Activated CD4-positive, alpha-beta memory T cell treated with anti-CD3 and anti-CD28 coated beads, Interleukin-2, amount 10 ng/mL, durations not matched to agents 7 days and 5 days (primary cell): ENCODE results near the gene ZNF549. TPM values are rescaled to one million over a fixed set of nuclear protein-coding genes. Genes with fewer than 3 reads are reported as not detected.
"Not testable (repeated sequence)": the region's sequence is repeated elsewhere in the genome, so short reads cannot be mapped to it uniquely, and the experiment has no call there.

Experiments
- CTCF ChIA-PET: fragments of 350-600 bp; sonication (Branson Sonifier 250); formaldehyde crosslinking; loops from one replicate; lab custom pipeline; 2021; ENCODE audit warnings: antibody characterized with exemption, inconsistent platforms; lab: Charles Lee
- POLR2A ChIA-PET: fragments of 350-600 bp; sonication (Branson Sonifier 250); formaldehyde crosslinking; loops from one replicate; lab custom pipeline; 2021; ENCODE audit warnings: antibody characterized with exemption; lab: Charles Lee
- DNase-seq: peaks from one replicate; pipeline ENCODE4 v3.0.0-alpha.2; 2020
- H3K27ac Mint-ChIP-seq: one replicate; pipeline ENCODE4 v1.8.0; 2021; ENCODE audit warnings: mild to moderate bottlenecking, mixed read lengths
- H3K27me3 Mint-ChIP-seq: one replicate; pipeline ENCODE4 v1.8.0; 2021; ENCODE audit warnings: mixed read lengths
- H3K36me3 Mint-ChIP-seq: one replicate; pipeline ENCODE4 v1.8.0; 2021; ENCODE audit warnings: low read depth, mixed read lengths
- H3K4me1 Mint-ChIP-seq: one replicate; pipeline ENCODE4 v1.8.0; 2021; ENCODE audit warnings: mixed read lengths
- H3K4me3 Mint-ChIP-seq: one replicate; pipeline ENCODE4 v1.8.0; 2021; ENCODE audit warnings: mild to moderate bottlenecking, mixed read lengths
- H3K9me3 Mint-ChIP-seq: one replicate; pipeline ENCODE4 v1.8.0; 2021; ENCODE audit warnings: mixed read lengths
- total RNA-seq, 2 experiments: library from RNA; stranded (reverse); gene quantifications; one replicate each; pipeline ENCODE4 v1.2.3, GENCODE V29; 2021

ZNF549 gene
- 1 to 10 TPM; 5.7 to 6.0 TPM for total RNA-seq

- no peaks in the 10 kb centered on the region for H3K27me3 Mint-ChIP-seq
- POLR2A ChIA-PET = interaction anchor here (0.9 kb wide), 1 partner anchor 293 kb away, joined by 3 read pairs; no protein-coding TSS in a partner anchor
- DNase-seq = peak; percentile 91
- peaks cover 46% of the 10 kb centered on the region for H3K36me3 Mint-ChIP-seq
- H3K27ac Mint-ChIP-seq = peak within 1 kb of the TSS; percentile 73
- CTCF ChIA-PET = no interaction called here
- H3K4me3 Mint-ChIP-seq = peak within 1 kb of the TSS; percentile 81
- peaks cover 54% of the 10 kb centered on the region for H3K9me3 Mint-ChIP-seq
- H3K4me1 Mint-ChIP-seq = peaks cover 20% of the 10 kb centered on the region
Measured at GRCh38 chr19:57527136-57527881, at the start of gene ZNF549. Gene ZNF549, plus strand, starts transcription at chr19:57527356. Its CDS starts 218 bp downstream, at chr19:57527574.

GRCh38 chr19:57487477-57488298 lies 39.5 kb upstream of the ZNF549 start, which contains the start of gene ZNF419:
Gene ZNF419, plus strand, starts transcription at chr19:57487750. Its CDS starts 201 bp downstream, at chr19:57487951.
- Mint-ChIP-seq H3K36me3 (peaks cover 44% of the 10 kb centered on the region), H3K4me3 (peak within 1 kb of the TSS; percentile 60), H3K4me1 (peaks cover 15% of the 10 kb centered on the region), H3K9me3 (peaks cover 50% of the 10 kb centered on the region), H3K27ac (peak within 1 kb of the TSS; percentile 44)
- DNase-seq = peak; percentile 93
- CTCF ChIA-PET, H3K27me3 Mint-ChIP-seq: not testable (repeated sequence)
- POLR2A ChIA-PET = interaction anchor here (0.7 to 2.4 kb wide), 3 partner anchors 11 to 194 kb away, joined by 3 to 6 read pairs (median 4); partner anchors contain the start of genes ZNF548, ZNF551 and ZNF772

- POLR2A ChIA-PET = interaction anchor here (2.4 kb wide), 1 partner anchor 11 kb away, joined by 6 read pairs; the partner anchor contains the start of gene ZNF772
- DNase-seq, CTCF ChIA-PET, H3K27me3 Mint-ChIP-seq, H3K27ac Mint-ChIP-seq: not testable (repeated sequence)
- peaks cover 15% of the 10 kb centered on the region for H3K4me1 Mint-ChIP-seq
- H3K36me3 Mint-ChIP-seq = peaks cover 50% of the 10 kb centered on the region
- peaks cover 56% of the 10 kb centered on the region for H3K9me3 Mint-ChIP-seq
- H3K4me3 Mint-ChIP-seq = peak overlapping the region; percentile 60
Measured at GRCh38 chr19:57488299-57488644, 38.9 kb upstream of the ZNF549 start.

- peak overlapping the region; percentile 79 for H3K4me3 Mint-ChIP-seq
- CTCF ChIA-PET = interaction anchor here (1.0 kb wide), 1 partner anchor 14 kb away, joined by 3 read pairs; no protein-coding TSS in a partner anchor
- POLR2A ChIA-PET = interaction anchor here (0.6 to 1.0 kb wide), 7 partner anchors 16 to 503 kb away, joined by 3 to 5 read pairs (median 3); partner anchors contain the start of genes ZNF416, ZNF550, ZNF551 and ZNF586
- H3K27ac Mint-ChIP-seq = peak overlapping the region; percentile 70
- peaks cover 16% of the 10 kb centered on the region for H3K4me1 Mint-ChIP-seq
- not testable (repeated sequence) for H3K27me3 Mint-ChIP-seq, DNase-seq
- peaks cover 63% of the 10 kb centered on the region for H3K36me3 Mint-ChIP-seq
- H3K9me3 Mint-ChIP-seq = peaks cover 59% of the 10 kb centered on the region
Measured at GRCh38 chr19:57499332-57499679, 27.9 kb upstream of the ZNF549 start.

GRCh38 chr19:57499680-57500395 lies 27.3 kb upstream of the ZNF549 start, which contains the start of gene ZNF773:
Gene ZNF773, plus strand, starts transcription at chr19:57499938. Its CDS starts 143 bp downstream, at chr19:57500081.
- CTCF ChIA-PET = interaction anchor here (1.0 kb wide), 1 partner anchor 15 kb away, joined by 3 read pairs; no protein-coding TSS in a partner anchor
- peaks cover 55% of the 10 kb centered on the region for H3K9me3 Mint-ChIP-seq
- peaks cover 61% of the 10 kb centered on the region for H3K36me3 Mint-ChIP-seq

GRCh38 chr19:57500400-57500799 lies 26.8 kb upstream of the ZNF549 start:
- H3K4me1 Mint-ChIP-seq = peaks cover 16% of the 10 kb centered on the region
- not testable (repeated sequence) for H3K27me3 Mint-ChIP-seq, DNase-seq
- H3K4me3 Mint-ChIP-seq = peak overlapping the region; percentile 79
- H3K27ac Mint-ChIP-seq = peak overlapping the region; percentile 70
- ChIA-PET CTCF (interaction anchor here (1.0 kb wide), 1 partner anchor 15 kb away, joined by 3 read pairs; no protein-coding TSS in a partner anchor), POLR2A (interaction anchor here (0.9 to 1.0 kb wide), 3 partner anchors 181 to 502 kb away, joined by 3 to 5 read pairs (median 4); partner anchors contain the start of genes ZNF551, ZNF586 and ZNF606)
- peaks cover 55% of the 10 kb centered on the region for H3K9me3 Mint-ChIP-seq
- H3K36me3 Mint-ChIP-seq = peaks cover 64% of the 10 kb centered on the region

More at GRCh38 chr19:57499680-57500395, 27.3 kb upstream of the ZNF549 start, which contains the start of gene ZNF773:
- not testable (repeated sequence) for H3K27me3 Mint-ChIP-seq
- H3K4me3 Mint-ChIP-seq = peak within 1 kb of the TSS; percentile 79
- POLR2A ChIA-PET = interaction anchor here (0.6 to 1.0 kb wide), 7 partner anchors 16 to 502 kb away, joined by 3 to 5 read pairs (median 3); partner anchors contain the start of genes ZNF416, ZNF550, ZNF551 and ZNF586
- DNase-seq = peak; percentile 97
- H3K27ac Mint-ChIP-seq = peak within 1 kb of the TSS; percentile 70
- peaks cover 16% of the 10 kb centered on the region for H3K4me1 Mint-ChIP-seq

- H3K27me3 Mint-ChIP-seq = no peaks in the 10 kb centered on the region
- DNase-seq = no peak
- H3K36me3 Mint-ChIP-seq = peaks cover 81% of the 10 kb centered on the region
- ChIA-PET POLR2A (no interaction called here), CTCF (no interaction called here)
- H3K27ac Mint-ChIP-seq = no peak overlapping the region
- peaks cover 2% of the 10 kb centered on the region for H3K4me1 Mint-ChIP-seq
- H3K4me3 Mint-ChIP-seq = no peak overlapping the region
- H3K9me3 Mint-ChIP-seq = peaks cover 58% of the 10 kb centered on the region
Measured at GRCh38 chr19:57506163-57506562, 21.0 kb upstream of the ZNF549 start.

GRCh38 chr19:57511484-57511883 lies 15.7 kb upstream of the ZNF549 start:
- H3K9me3 Mint-ChIP-seq = peaks cover 66% of the 10 kb centered on the region
- ChIA-PET CTCF (no interaction called here), POLR2A (no interaction called here)
- no peak overlapping the region for H3K4me3 Mint-ChIP-seq
- no peak for DNase-seq
- H3K4me1 Mint-ChIP-seq = no peaks in the 10 kb centered on the region
- H3K36me3 Mint-ChIP-seq = peaks cover 71% of the 10 kb centered on the region
- no peaks in the 10 kb centered on the region for H3K27me3 Mint-ChIP-seq
- H3K27ac Mint-ChIP-seq = no peak overlapping the region

GRCh38 chr19:57512845-57513244 lies 14.3 kb upstream of the ZNF549 start:
- Mint-ChIP-seq H3K4me1 (no peaks in the 10 kb centered on the region), H3K27ac (no peak overlapping the region), H3K9me3 (peaks cover 68% of the 10 kb centered on the region), H3K36me3 (peaks cover 61% of the 10 kb centered on the region), H3K4me3 (no peak overlapping the region), H3K27me3 (no peaks in the 10 kb centered on the region)
- CTCF ChIA-PET = no interaction called here
- DNase-seq = no peak
- POLR2A ChIA-PET = no interaction called here

GRCh38 chr19:57515255-57515654 lies 11.9 kb upstream of the ZNF549 start:
- Mint-ChIP-seq H3K36me3 (peaks cover 46% of the 10 kb centered on the region), H3K27ac (no peak overlapping the region), H3K9me3 (peaks cover 60% of the 10 kb centered on the region), H3K27me3 (no peaks in the 10 kb centered on the region), H3K4me1 (no peaks in the 10 kb centered on the region), H3K4me3 (no peak overlapping the region)
- ChIA-PET CTCF (no interaction called here), POLR2A (interaction anchor here (0.7 kb wide), 1 partner anchor 16 kb away, joined by 3 read pairs; the partner anchor contains the start of gene ZNF773)
- DNase-seq = no peak

- H3K4me3 Mint-ChIP-seq, H3K27me3 Mint-ChIP-seq, CTCF ChIA-PET, H3K4me1 Mint-ChIP-seq, POLR2A ChIA-PET, DNase-seq, H3K27ac Mint-ChIP-seq: not testable (repeated sequence)
- H3K36me3 Mint-ChIP-seq = peaks cover 35% of the 10 kb centered on the region
- peaks cover 56% of the 10 kb centered on the region for H3K9me3 Mint-ChIP-seq
Measured at GRCh38 chr19:57518021-57518420, 9.1 kb upstream of the ZNF549 start.
